ENCODE data around the gene PRRT1B.

GRCh38 chr9:131583836-131584555 is 38.7 kb downstream of the PRRT1B start:
- TF ChIP-seq CTCF (IDR thresholded peaks at IDR 0.05): no peak
- TF ChIP-seq EP300 (IDR thresholded peaks at IDR 0.05): no peak
- no peak for TF ChIP-seq POLR2A (IDR thresholded peaks at IDR 0.05)

Measured in gastroesophageal sphincter (tissue), 3 donors.